Measurements from ENCODE around the gene HOMER3. TPM values are rescaled to one million over a fixed set of nuclear protein-coding genes. Genes with fewer than 3 reads are reported as not detected.
"Not testable (repeated sequence)": the region's sequence is repeated elsewhere in the genome, so short reads cannot be mapped to it uniquely, and the experiment has no call there.

HOMER3 gene
- total RNA-seq, 1 donor from 2014 or later = 0.12 TPM

- intact Hi-C loops (cut with micrococcal nuclease) = no loop called here
Measured at GRCh38 chr19:18954094-18954493, 13.1 kb upstream of the HOMER3 start.

- intact Hi-C loops (cut with micrococcal nuclease) = not testable (repeated sequence)
Measured at GRCh38 chr19:18952364-18953003, 11.5 kb upstream of the HOMER3 start.

GRCh38 chr19:18951721-18952281 lies 10.8 kb upstream of the HOMER3 start:
- intact Hi-C loops (cut with micrococcal nuclease) = no loop called here

GRCh38 chr19:18949858-18950257 lies 8.8 kb upstream of the HOMER3 start:
- intact Hi-C loops (cut with micrococcal nuclease) = no loop called here

- intact Hi-C loops (cut with micrococcal nuclease) = no loop called here
Measured at GRCh38 chr19:18948976-18949356, 7.9 kb upstream of the HOMER3 start.

DNA sequence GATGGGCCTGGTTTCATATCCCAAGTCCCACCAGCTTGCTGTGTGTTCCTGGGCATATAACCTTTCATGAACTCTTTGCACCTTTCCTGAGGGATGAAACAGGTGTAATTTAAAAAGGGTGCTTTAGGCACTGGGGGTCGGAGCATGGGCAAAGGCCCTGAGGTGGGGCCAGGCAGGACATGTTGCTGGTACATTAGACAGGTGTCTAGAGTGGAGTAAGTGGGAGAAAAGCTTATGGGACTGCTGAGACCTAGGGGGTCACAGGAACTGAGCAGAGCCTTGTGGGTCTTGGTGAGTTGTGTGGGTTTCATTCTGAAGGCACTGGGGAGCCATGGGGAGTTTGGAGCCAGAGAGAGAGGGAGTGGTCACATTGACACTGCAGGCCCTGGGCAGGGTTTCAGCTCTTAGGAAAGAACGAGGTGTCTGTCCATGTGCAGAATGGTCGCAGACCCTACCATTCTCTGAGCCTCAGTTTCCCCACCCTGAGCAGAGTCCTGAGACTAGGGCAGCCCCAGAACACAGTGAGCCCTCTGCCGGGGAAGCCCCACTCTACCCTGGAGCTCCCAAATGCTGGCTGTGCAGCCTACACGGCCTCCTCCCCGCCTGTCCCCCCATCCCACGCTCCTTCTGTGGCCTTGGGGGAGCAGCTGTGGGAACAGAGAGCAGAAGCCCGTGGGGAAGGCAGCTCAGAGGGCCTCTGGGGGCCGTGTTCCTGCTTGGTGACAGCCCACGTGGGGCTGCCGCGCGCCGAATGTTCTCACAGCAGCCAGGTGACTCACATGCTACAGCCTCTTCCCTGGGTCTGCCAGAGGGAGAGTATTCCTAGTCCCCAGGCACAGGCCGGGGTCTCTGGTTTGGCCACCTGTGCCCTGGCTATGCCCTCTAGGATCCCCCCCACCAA lies 7.3 kb upstream of the HOMER3 start:
- intact Hi-C loops (cut with micrococcal nuclease) = no loop called here

GRCh38 chr19:18946918-18947317 lies 5.9 kb upstream of the HOMER3 start:
- intact Hi-C loops (cut with micrococcal nuclease) = no loop called here

GRCh38 chr19:18946335-18946734 lies 5.3 kb upstream of the HOMER3 start:
- intact Hi-C loops (cut with micrococcal nuclease) = no loop called here

- intact Hi-C loops (cut with micrococcal nuclease) = no loop called here
Measured at GRCh38 chr19:18945297-18945696, 4.3 kb upstream of the HOMER3 start.

GRCh38 chr19:18943465-18943864 lies 2.4 kb upstream of the HOMER3 start:
- intact Hi-C loops (cut with micrococcal nuclease) = no loop called here

DNA sequence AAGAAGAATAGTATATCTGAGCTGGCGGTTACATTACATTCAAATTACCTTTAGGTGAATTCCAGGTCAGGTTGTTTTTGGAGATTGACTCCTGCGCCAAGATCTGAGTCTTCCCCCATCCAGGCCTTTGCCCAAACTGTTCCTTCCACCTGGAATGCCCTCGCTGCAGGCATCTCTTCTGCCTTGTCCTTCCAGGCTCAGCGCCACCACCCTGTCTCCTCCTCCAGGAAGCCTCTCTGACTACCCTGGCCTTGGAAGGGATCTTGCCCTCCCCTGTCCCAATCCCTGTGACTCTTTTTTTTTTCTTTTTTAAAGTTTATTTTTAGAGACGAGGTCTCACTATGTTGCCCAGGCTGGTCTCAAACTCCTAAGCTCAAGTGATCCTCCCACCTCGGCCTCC lies 1.7 kb upstream of the HOMER3 start:
- intact Hi-C loops (cut with micrococcal nuclease) = no loop called here

DNA sequence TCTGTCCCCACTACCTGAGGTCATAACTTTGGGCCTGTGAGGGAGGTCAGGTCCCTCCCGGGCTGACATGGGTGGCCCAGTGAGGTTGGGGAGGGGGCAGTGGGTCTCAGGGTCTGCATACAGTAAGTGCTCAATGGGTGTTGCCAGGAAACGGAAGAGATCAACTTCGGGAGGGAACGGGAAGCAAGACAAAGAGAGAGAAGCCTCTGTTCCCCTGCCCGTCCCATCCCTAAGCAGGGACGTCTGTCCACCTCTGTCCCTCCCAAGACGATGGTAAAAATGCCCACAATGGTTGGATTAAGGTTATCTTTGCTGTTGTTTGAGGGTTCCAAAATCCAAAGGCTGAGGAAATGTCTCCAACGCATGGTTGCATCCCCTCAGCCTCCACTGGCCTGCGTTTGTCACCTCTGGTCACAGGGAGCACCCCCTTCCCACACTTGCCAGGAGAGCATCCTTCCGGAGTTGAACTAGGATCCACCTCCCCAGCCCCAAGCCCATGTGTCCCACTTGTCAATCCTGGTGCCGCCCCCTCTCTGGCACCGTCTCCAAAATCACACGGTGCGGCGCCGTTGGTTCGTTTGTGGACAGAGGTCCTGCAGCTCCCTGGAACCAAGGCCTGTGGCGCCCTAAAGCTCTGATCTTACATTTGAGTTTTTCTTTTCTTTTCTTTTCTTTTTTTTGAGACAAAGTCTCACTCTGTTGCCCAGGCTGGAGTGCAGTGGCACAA lies 774 bp upstream of the HOMER3 start:
- intact Hi-C loops (cut with micrococcal nuclease) = loop anchor here (1.0 to 2.0 kb wide), 2 partner anchors 9 to 23 kb away; partner anchors contain the start of genes COPE and DDX49

GRCh38 chr19:18939922-18940768 lies 872 bp downstream of the HOMER3 start:
- intact Hi-C loops (cut with micrococcal nuclease) = loop anchor here (2.0 kb wide), 1 partner anchor 21 kb away; the partner anchor contains the start of genes COPE and DDX49

DNA sequence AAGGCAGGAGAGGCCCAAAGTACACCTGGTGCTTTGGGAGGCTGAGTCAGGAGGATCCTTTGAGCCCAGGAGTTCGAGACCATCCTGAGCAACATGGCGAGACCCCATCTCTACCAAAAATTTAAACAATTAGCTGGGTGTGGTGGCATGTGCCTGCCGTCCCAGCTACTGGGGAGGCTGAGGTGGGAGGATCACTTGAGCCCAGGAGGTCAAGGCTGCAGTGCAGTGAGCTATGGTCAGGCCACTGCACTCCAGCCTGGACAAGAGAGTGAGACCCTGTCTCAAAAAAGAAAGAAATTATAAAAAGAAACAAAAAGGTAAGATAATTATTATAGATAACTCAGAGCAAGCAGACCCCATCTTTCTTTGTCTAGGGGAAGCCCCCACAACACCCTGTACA lies 1.9 kb downstream of the HOMER3 start:
- intact Hi-C loops (cut with micrococcal nuclease) = no loop called here

DNA sequence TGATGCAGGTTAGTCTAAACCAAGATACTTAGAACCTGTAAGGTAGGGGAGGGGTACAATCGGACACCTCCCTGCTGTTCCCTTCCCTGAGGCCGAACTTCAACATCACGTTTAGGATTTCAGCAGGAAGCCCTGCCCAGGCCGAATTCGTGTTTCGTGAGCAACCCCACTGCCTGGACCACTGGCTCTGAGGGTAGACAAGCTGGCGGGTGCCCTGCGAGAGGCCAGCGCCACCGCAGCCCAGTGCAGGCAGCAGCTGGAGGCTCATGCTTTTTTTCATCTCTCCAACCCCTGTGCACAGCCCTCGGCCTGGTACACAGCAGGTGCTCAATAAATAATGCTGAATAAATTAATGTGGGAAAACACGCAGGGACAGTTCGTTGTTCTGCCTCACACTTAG lies 7.7 kb downstream of the HOMER3 start:
- intact Hi-C loops (cut with micrococcal nuclease) = loop anchor here (2.0 to 5.0 kb wide), 2 partner anchors 102 to 146 kb away; no protein-coding TSS in a partner anchor

GRCh38 chr19:18932216-18932841 lies 8.7 kb downstream of the HOMER3 start:
- intact Hi-C loops (cut with micrococcal nuclease) = loop anchor here (1.0 to 5.0 kb wide), 6 partner anchors 9 to 296 kb away; partner anchors contain the start of genes COPE, DDX49 and HOMER3

DNA sequence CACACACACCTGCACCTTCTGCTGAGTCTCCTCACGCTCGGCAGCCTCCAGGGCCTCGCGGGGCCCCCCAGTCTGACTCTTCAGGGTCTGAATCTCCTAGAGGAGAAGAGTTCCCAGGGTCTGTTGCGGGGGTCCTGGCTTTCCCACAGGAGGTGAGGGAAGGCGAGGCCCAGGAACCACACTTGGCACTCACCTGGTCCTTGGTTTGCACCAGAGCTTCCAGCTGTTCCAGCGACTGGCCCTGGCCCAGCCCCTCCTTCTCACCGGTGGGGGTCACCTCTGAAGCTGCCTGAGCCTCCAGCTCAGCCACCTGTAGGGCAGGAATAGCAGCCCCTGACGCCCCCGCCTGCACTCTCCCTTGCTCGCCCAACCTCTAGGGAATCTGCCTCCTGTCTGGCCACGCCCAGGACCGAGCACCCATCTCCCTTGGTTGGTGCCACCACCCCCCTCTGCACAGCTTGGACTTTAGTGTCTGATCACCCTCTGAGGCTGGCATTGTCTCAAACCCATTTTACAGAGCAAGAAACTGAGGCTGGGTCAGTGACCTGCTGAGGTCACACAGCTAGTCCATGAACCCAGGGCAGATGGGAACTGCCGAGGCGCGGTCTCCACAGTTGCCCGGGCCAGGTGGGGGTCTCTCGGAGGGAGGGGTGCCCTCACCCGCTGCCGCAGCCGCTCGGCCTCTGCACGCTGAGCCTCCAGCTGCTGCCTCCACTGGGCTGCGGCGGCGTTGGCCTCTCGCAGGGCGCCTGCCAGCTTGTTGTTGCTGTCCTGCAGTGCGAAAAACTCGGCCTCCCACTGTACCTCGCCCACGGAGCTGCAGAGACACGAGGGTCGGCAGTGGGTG lies 9.5 kb downstream of the HOMER3 start:
- intact Hi-C loops (cut with micrococcal nuclease) = loop anchor here (1.0 to 5.0 kb wide), 6 partner anchors 10 to 295 kb away; partner anchors contain the start of genes COPE, DDX49 and HOMER3

GRCh38 chr19:18929311-18929710 lies 11.7 kb downstream of the HOMER3 start:
- intact Hi-C loops (cut with micrococcal nuclease) = no loop called here

Measured in T-helper 1 cell treated with Interleukin-12 subunit alpha and Interleukin-12 subunit beta and Interleukin-4 antibody, amounts not matched to agents 30 ng/mL and 1 ng/mL, for 36 hours (primary cell).